Right lobe of liver (tissue), 4 donors: ENCODE measurements around the gene RPS6KL1.

Experiments used
- CTCF ChIP-seq, 4 donors: fragments of 200-600 bp in 3 of 4; fragments of 450-650 bp in 1 of 4; IDR thresholded peaks; one replicate each; pipeline versions ENCODE4 v1.5.1 to v1.8.0; 2016 to 2022; ENCODE audit warnings: antibody characterized with exemption in 4 of 4, mild to moderate bottlenecking in 2 of 4
- POLR2A ChIP-seq: fragments of 450-650 bp; IDR thresholded peaks from one replicate; pipeline ENCODE4 v1.6.1; 2017; ENCODE audit warnings: antibody characterized with exemption, mild to moderate bottlenecking
- donor health status: DM: no; HTN: no; CAD: no.
- donor health status: DM: no; HTN: no; CAD: no.
- donor health status: DM: no; HTN: yes; CAD: no.

DNA sequence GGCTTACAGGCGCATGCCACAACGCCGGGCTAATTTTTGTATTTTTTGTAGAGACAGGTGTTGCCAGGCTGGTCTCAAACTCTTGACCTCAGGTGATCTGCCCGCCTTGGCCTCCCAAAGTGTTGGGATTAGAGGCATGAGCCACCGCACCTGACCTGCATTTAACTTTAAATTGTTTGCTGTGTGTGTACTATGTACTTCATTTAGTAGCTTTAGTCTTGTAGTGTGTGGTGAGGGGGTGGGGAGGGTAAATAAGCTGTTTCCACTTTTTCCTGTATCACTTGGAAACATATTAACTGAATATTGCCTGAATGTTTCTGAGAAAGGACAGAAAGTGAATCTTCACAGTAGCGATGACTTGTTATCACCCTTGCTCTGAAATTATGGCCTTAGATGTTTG lies 32.8 kb downstream of the RPS6KL1 start:
- TF ChIP-seq CTCF (IDR thresholded peaks at IDR 0.05) (no peak), POLR2A (no peak)
